Endothelial cell (in vitro differentiated cells): ENCODE data around the gene DIRAS1. TPM values are rescaled to one million over a fixed set of nuclear protein-coding genes. Genes with fewer than 3 reads are reported as not detected.
"Not testable (repeated sequence)": the region's sequence is repeated elsewhere in the genome, so short reads cannot be mapped to it uniquely, and the experiment has no call there.

Experiments used
- DNase-seq: peaks from one replicate; pipeline ENCODE4 v3.0.0; 2021; ENCODE audit warnings: low spot score
- H3K27ac Mint-ChIP-seq: one replicate; pipeline ENCODE4 v1.8.0; 2021; ENCODE audit warnings: mixed read lengths, inconsistent platforms; ENCODE audit not compliant: unreplicated experiment
- H3K27me3 Mint-ChIP-seq: one replicate; pipeline ENCODE4 v1.8.0; 2021; ENCODE audit warnings: mild to moderate bottlenecking, moderate library complexity, mixed read lengths, inconsistent platforms; ENCODE audit not compliant: unreplicated experiment
- H3K36me3 Mint-ChIP-seq: one replicate; pipeline ENCODE4 v1.8.0; 2021; ENCODE audit warnings: mild to moderate bottlenecking, low read depth, mixed read lengths, inconsistent platforms; ENCODE audit not compliant: unreplicated experiment
- H3K4me1 Mint-ChIP-seq: one replicate; pipeline ENCODE4 v1.8.0; 2021; ENCODE audit warnings: mild to moderate bottlenecking, mixed read lengths, inconsistent platforms; ENCODE audit not compliant: unreplicated experiment
- H3K4me3 Mint-ChIP-seq: one replicate; pipeline ENCODE4 v1.8.0; 2021; ENCODE audit warnings: mild to moderate bottlenecking, mixed read lengths, inconsistent platforms; ENCODE audit not compliant: unreplicated experiment
- H3K9me3 Mint-ChIP-seq: one replicate; pipeline ENCODE4 v1.8.0; 2021; ENCODE audit warnings: mixed read lengths, inconsistent platforms; ENCODE audit not compliant: unreplicated experiment
- CTCF ChIP-seq: fragments of 200-600 bp; sonication (generic); IDR thresholded peaks from one replicate; pipeline ENCODE4 v1.5.0; 2021; ENCODE audit warnings: antibody characterized with exemption; ENCODE audit not compliant: unreplicated experiment
- total RNA-seq: library from RNA; stranded (reverse); fragmentation: NEBNext Ultra II Directional; extraction: Animal tissue kit (Norgen Biotek cat#: 25700); gene quantifications from one replicate; pipeline ENCODE4 v1.2.1, GENCODE V29; 2021; ENCODE audit not compliant: unreplicated experiment

DIRAS1 gene
- total RNA-seq, 1 donor from 2014 or later, result 0.82 TPM

DNA sequence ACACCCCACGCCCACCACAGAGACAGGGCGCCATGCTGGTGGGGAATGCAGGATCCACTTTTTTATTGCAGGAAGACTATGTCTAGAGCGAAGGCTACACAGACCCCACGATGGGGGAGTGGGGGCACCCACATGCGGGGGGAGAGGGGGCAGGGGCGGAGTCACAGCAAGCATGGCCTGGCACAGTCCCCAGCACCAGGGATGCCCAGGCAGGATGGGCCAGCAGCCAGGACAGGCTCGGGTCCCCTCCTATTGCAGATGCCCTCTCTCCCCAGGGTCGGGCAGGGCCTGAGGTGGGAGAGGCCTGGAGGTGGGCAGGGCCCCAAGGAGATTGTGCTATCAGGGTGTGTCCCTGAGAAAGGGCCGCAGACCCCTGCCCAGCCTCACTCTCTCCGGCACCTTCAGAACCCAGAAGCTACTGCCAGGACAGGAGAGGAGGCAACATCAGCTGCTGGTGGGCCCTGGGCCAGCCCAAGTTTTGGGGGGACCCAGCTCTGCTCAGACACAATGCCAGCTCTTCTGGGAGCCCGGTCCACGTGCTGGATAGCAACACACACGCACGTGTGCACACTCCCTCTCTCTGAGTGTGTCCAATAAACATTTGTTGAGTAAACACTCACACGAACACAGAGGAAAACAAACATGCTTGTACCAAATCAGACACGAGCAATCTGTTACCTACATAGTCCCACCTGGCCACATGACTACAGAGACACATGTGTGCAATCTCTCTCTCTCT, 6.5 kb downstream of the DIRAS1 start:
- Mint-ChIP-seq H3K4me3 (peak overlapping the region; percentile 65), H3K36me3 (peaks cover 8% of the 10 kb centered on the region), H3K27me3 (peaks cover 8% of the 10 kb centered on the region), H3K9me3 (no peaks in the 10 kb centered on the region), H3K27ac (peak overlapping the region; percentile 37), H3K4me1 (no peaks in the 10 kb centered on the region)
- no peak for TF ChIP-seq CTCF
- no peak for DNase-seq

DNA sequence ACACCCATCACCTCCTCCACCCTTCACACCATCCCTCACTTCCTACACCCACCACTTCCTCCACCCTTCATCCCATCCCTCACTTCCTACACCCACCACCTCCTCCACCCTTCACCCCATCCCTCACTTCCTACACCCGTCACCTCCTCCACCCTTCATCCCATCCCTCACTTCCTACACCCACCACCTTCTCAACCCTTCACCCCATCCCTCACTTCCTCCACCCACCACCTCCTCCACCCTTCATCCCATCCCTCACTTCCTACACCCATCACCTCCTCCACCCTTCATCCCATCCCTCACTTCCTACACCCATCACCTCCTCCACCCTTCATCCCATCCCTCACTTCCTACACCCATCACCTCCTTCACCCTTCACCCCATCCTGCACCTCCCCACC, 7.1 kb downstream of the DIRAS1 start:
- not testable (repeated sequence) for H3K4me3 Mint-ChIP-seq, H3K36me3 Mint-ChIP-seq, H3K9me3 Mint-ChIP-seq, DNase-seq, H3K27ac Mint-ChIP-seq, H3K27me3 Mint-ChIP-seq, H3K4me1 Mint-ChIP-seq

DNA sequence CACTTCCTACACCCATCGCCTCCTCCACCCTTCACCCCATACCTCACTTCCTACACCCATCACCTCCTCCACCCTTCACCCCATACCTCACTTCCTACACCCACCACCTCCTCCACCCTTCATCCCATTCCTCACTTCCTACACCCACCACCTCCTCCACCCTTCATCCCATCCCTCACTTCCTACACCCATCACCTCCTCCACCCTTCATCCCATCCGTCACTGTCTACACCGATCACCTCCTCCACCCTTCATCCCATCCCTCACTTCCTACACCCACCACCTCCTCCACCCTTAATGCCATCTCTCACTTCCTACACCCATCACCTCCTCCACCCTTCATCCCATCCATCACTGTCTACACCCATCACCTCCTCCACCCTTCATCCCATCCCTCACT, 8.0 kb downstream of the DIRAS1 start:
- H3K4me3 Mint-ChIP-seq, DNase-seq, H3K36me3 Mint-ChIP-seq, H3K27me3 Mint-ChIP-seq, H3K9me3 Mint-ChIP-seq, H3K4me1 Mint-ChIP-seq, H3K27ac Mint-ChIP-seq: not testable (repeated sequence)

GRCh38 chr19:2711875-2712205, 9.3 kb downstream of the DIRAS1 start:
- no peak for DNase-seq
- H3K4me3 Mint-ChIP-seq, result no peak overlapping the region
- H3K36me3 Mint-ChIP-seq, result peaks cover 8% of the 10 kb centered on the region
- TF ChIP-seq CTCF, result no peak
- H3K27me3 Mint-ChIP-seq, result peaks cover 6% of the 10 kb centered on the region
- no peaks in the 10 kb centered on the region for H3K4me1 Mint-ChIP-seq
- no peak overlapping the region for H3K27ac Mint-ChIP-seq
- no peaks in the 10 kb centered on the region for H3K9me3 Mint-ChIP-seq

- Mint-ChIP-seq H3K36me3 (peaks cover 8% of the 10 kb centered on the region), H3K4me1 (no peaks in the 10 kb centered on the region), H3K27me3 (peaks cover 6% of the 10 kb centered on the region), H3K9me3 (no peaks in the 10 kb centered on the region), H3K27ac (no peak overlapping the region), H3K4me3 (no peak overlapping the region)
- TF ChIP-seq CTCF, result no peak
- DNase-seq, result no peak
These were observed 9.8 kb downstream of the DIRAS1 start for GRCh38 chr19:2711172-2711874.

- Mint-ChIP-seq H3K36me3 (no peaks in the 10 kb centered on the region), H3K27ac (no peak overlapping the region), H3K27me3 (peaks cover 4% of the 10 kb centered on the region), H3K9me3 (no peaks in the 10 kb centered on the region), H3K4me1 (peaks cover 7% of the 10 kb centered on the region), H3K4me3 (no peak overlapping the region)
- TF ChIP-seq CTCF, result no peak
- no peak for DNase-seq
These were observed 14.9 kb downstream of the DIRAS1 start for GRCh38 chr19:2706251-2706650.
